Peyer's patch (tissue), 4 donors: ENCODE results near the gene PDE4D. TPM values are rescaled to one million over a fixed set of nuclear protein-coding genes. Genes with fewer than 3 reads are reported as not detected.

ENCODE experiments used
- DNase-seq, 3 donors: peaks; one replicate each; pipeline ENCODE4 v3.0.0-alpha.2; 2017 to 2019
- H3K27ac ChIP-seq, 4 donors: fragments of 200-600 bp; sonication (generic); one replicate each; pipeline ENCODE4 v1.5.1; 2016 to 2019
- H3K27me3 ChIP-seq, 2 donors: fragments of 200-600 bp; sonication (generic); one replicate each; pipeline ENCODE4 v1.5.1; 2019
- H3K36me3 ChIP-seq, 3 donors: fragments of 200-600 bp; sonication (generic); one replicate each; pipeline ENCODE4 v1.5.1; 2016 to 2019
- H3K4me1 ChIP-seq, 4 donors: fragments of 200-600 bp; sonication (generic); one replicate each; pipeline ENCODE4 v1.5.1; 2016 to 2019
- H3K4me3 ChIP-seq, 4 donors: fragments of 200-600 bp; sonication (generic); 1 replicate in 3 of 4; 2 replicates in 1 of 4; pipeline ENCODE4 v1.5.1; 2016 to 2019; ENCODE audit warnings: mild to moderate bottlenecking in 1 of 4
- H3K9me3 ChIP-seq, 4 donors: fragments of 200-600 bp; sonication (generic); one replicate each; pipeline ENCODE4 v1.5.1; 2016 to 2019; ENCODE audit warnings: mild to moderate bottlenecking in 1 of 4
- POLR2A ChIP-seq, 2 donors: fragments of 450-650 bp; IDR thresholded peaks; one replicate each; pipeline ENCODE4 v1.5.1; 2017; ENCODE audit warnings: antibody characterized with exemption in 2 of 2, mild to moderate bottlenecking in 2 of 2, moderate library complexity in 2 of 2
- total RNA-seq, 4 donors: library from RNA; depleted of rRNA; stranded (reverse); fragments of >200 nt; gene quantifications; one replicate each; pipeline ENCODE4 v1.1.0, GENCODE V29; 2016
- TF ChIP-seq, protein P1 (sequence below), 6 experiments: fragments of 450-650 bp in 4 of 6; fragments of 200-600 bp in 2 of 6; sonication (generic) in 1 of 6; IDR thresholded peaks; one replicate each; pipeline ENCODE4 v1.5.1; 2017 to 2019; ENCODE audit warnings: antibody characterized with exemption in 6 of 6, mild to moderate bottlenecking in 3 of 6, moderate library complexity in 1 of 6

PDE4D gene
- total RNA-seq, 4 donors from 2014 or later, result 19.8 to 89.1 (median 43.9) TPM

DNA sequence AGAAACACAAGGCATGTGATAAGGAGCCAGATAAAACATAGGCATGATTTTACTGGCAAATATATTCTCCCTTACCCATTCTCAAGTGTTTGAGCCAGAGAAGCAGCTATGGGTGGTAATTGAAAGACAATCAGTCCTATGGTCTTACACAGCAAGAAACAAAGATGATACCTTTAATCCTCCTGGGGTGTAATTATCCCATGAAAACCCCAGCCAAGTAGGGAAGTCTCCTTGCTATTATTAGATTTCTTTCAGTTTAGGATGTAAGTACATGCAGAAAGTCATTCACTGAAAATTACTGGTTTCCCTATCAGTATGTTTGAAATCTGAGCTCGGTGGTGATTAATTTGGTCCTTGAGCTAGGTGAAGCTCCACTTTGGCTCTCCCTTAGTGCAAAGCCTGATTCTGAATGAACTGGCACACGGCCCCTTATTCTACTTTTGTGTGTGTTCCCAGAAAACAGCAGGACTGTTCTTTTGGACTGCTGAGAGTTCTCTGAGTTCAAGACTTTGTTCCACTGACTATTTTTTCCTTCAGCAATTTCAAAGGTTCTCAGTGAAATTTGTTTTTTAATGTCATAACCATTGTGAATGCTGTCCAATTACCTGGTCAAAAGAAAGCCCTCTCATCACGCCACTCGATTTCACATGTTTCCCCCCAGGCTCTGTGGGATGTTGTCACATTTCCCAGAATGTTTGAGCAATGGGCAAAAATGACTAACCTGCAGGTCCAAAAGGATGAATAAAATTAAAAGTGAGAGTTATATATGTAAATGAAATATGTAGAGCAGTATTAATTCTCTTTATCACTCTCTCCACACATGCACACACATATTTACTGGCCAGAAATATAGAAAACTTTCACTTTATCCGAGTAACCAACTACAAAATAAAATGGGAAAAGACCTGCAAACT is 967.6 kb downstream of the PDE4D start:
- Histone ChIP-seq H3K4me3 (no peak overlapping the region), H3K9me3 (no peaks in the 10 kb centered on the region), H3K36me3 (no peaks in the 10 kb centered on the region), H3K27me3 (no peaks in the 10 kb centered on the region), H3K4me1 (no peaks in the 10 kb centered on the region), H3K27ac (no peak overlapping the region)
- TF ChIP-seq, protein P1, sequence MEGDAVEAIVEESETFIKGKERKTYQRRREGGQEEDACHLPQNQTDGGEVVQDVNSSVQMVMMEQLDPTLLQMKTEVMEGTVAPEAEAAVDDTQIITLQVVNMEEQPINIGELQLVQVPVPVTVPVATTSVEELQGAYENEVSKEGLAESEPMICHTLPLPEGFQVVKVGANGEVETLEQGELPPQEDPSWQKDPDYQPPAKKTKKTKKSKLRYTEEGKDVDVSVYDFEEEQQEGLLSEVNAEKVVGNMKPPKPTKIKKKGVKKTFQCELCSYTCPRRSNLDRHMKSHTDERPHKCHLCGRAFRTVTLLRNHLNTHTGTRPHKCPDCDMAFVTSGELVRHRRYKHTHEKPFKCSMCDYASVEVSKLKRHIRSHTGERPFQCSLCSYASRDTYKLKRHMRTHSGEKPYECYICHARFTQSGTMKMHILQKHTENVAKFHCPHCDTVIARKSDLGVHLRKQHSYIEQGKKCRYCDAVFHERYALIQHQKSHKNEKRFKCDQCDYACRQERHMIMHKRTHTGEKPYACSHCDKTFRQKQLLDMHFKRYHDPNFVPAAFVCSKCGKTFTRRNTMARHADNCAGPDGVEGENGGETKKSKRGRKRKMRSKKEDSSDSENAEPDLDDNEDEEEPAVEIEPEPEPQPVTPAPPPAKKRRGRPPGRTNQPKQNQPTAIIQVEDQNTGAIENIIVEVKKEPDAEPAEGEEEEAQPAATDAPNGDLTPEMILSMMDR (IDR thresholded peaks at IDR 0.05), result no peak
- DNase-seq, result no peak

- no peak for DNase-seq
- H3K9me3 ChIP-seq, result no peaks in the 10 kb centered on the region
- TF ChIP-seq, protein P1 (IDR thresholded peaks at IDR 0.05), result no peak
- TF ChIP-seq POLR2A (IDR thresholded peaks at IDR 0.05), result no peak
- no peaks in the 10 kb centered on the region for H3K4me1 ChIP-seq
- no peak overlapping the region for H3K4me3 ChIP-seq
- H3K27me3 ChIP-seq, result no peaks in the 10 kb centered on the region
- H3K36me3 ChIP-seq, result no peaks in the 10 kb centered on the region
- no peak overlapping the region for H3K27ac ChIP-seq
Measured at GRCh38 chr5:58924306-58924705, 969.2 kb downstream of the PDE4D start.

DNA sequence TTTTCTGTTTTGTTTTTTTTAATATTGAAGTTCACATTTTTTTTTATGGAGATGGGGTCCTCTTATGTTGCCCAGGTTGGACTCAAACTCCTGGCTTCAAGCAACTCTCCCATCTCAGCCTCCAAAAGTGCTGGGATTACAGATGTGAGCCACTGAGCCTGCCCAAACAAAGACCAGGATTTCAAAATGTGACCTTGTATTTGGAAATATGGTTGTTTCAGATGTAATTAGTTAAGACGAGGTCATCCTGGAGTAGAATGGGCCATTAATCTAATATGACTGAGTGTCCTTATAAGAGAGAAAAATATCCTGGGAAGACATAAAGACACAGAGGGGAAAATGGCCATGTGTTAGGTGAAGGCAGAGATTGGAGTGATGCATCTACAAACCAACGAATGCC is 970.2 kb downstream of the PDE4D start:
- TF ChIP-seq, protein P1 (IDR thresholded peaks at IDR 0.05), result no peak
- no peak for TF ChIP-seq POLR2A (IDR thresholded peaks at IDR 0.05)
- no peak for DNase-seq
- Histone ChIP-seq H3K9me3 (no peaks in the 10 kb centered on the region), H3K27ac (no peak overlapping the region), H3K4me3 (no peak overlapping the region), H3K4me1 (no peaks in the 10 kb centered on the region), H3K27me3 (no peaks in the 10 kb centered on the region), H3K36me3 (no peaks in the 10 kb centered on the region)

DNA sequence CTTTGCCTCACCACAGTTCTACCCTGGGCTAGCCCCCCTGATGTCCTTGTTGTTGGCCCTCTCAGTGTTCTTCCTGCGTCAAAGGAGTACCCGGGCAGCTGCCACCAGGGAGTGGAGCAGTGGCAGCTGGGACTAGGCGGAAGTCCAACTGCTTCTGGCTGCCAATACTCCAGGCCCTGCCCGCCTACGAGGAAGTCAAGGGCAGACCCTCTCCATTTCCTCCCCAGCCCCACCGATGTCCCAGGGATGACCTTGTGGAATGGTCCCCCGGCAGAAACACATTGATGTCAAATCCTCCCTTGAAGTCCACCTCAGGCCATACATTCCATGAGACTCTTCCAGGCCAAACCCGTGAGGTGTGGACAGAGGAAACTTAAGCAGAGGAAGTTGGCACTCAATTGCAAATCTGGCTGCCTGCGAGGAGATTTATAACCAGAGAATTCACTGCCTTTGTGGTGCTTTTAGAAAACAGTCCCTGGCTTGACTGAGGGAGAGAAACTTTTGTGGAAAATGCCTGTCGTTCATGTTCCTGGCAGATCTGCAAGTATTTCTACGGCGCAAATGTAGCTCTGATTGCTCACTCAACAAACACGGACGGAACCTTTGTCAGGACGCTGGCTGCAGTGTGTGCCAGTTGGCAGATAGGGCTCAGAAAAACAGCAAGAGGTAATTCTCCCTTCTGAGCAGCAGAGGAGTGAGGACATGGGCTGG is 970.9 kb downstream of the PDE4D start:
- DNase-seq, result peak in 1 of 3 donors; percentile 46
- H3K27ac ChIP-seq, result peak overlapping the region in 2 of 4 donors; percentile 19 to 23
- no peak for TF ChIP-seq POLR2A (IDR thresholded peaks at IDR 0.05)
- TF ChIP-seq, protein P1 (IDR thresholded peaks at IDR 0.05), result no peak
- no peaks in the 10 kb centered on the region for H3K4me1 ChIP-seq
- H3K36me3 ChIP-seq, result no peaks in the 10 kb centered on the region
- H3K4me3 ChIP-seq, result no peak overlapping the region
- no peaks in the 10 kb centered on the region for H3K9me3 ChIP-seq
- no peaks in the 10 kb centered on the region for H3K27me3 ChIP-seq

- H3K27ac ChIP-seq, result peak overlapping the region in 2 of 4 donors; percentile 11 to 14
Measured at GRCh38 chr5:58921159-58921558, 972.4 kb downstream of the PDE4D start.

More at GRCh38 chr5:58921159-58921558, 972.4 kb downstream of the PDE4D start:
- Histone ChIP-seq H3K4me1 (no peaks in the 10 kb centered on the region), H3K27me3 (no peaks in the 10 kb centered on the region), H3K36me3 (no peaks in the 10 kb centered on the region), H3K9me3 (no peaks in the 10 kb centered on the region), H3K4me3 (no peak overlapping the region)
- DNase-seq, result no peak
- TF ChIP-seq POLR2A (IDR thresholded peaks at IDR 0.05), result no peak
- TF ChIP-seq, protein P1 (IDR thresholded peaks at IDR 0.05), result no peak
